GM18499 (cell line): ENCODE measurements around the gene ARHGEF19.

Experiments
- ATAC-seq: cut with Tn5 transposase; IDR thresholded peaks from one replicate; pipeline ENCODE4 v1.9.1; 2021; ENCODE audit warnings: moderate number of reproducible peaks; ENCODE audit not compliant: insufficient read depth, unreplicated experiment

Gene ARHGEF19

GRCh38 chr1:16153999-16154673, 58.3 kb downstream of the ARHGEF19 start:
- ATAC-seq = no peak

- ATAC-seq = no peak
These were observed 59.1 kb downstream of the ARHGEF19 start for GRCh38 chr1:16153096-16153998.

- ATAC-seq = no peak
These were observed 59.9 kb downstream of the ARHGEF19 start for GRCh38 chr1:16152481-16153087.

GRCh38 chr1:16151995-16152384, 60.5 kb downstream of the ARHGEF19 start:
- ATAC-seq = no peak

GRCh38 chr1:16151196-16151994, 61.1 kb downstream of the ARHGEF19 start:
- no peak for ATAC-seq

GRCh38 chr1:16150508-16150907, 61.9 kb downstream of the ARHGEF19 start:
- ATAC-seq = no peak

GRCh38 chr1:16149702-16150488, 62.6 kb downstream of the ARHGEF19 start:
- ATAC-seq = no peak

GRCh38 chr1:16149146-16149545, 63.3 kb downstream of the ARHGEF19 start:
- ATAC-seq = no peak

GRCh38 chr1:16148329-16149092, 63.9 kb downstream of the ARHGEF19 start:
- ATAC-seq = no peak
